HepG2 (cell line): Measurements from ENCODE around the gene TMOD2. TPM values are rescaled to one million over a fixed set of nuclear protein-coding genes. Genes with fewer than 3 reads are reported as not detected.
A peak's percentile ranks its signal among the peaks of the same experiment; 100 is the strongest.

Source experiments
- CTCF ChIP-seq: sonication (generic); formaldehyde crosslinking; IDR thresholded peaks from 2 replicates; pipeline ENCODE4 v1.5.0; 2020; ENCODE audit warnings: mild to moderate bottlenecking, missing genetic modification reagents, moderate library complexity
- ETS1 ChIP-seq: sonication (generic); formaldehyde crosslinking; IDR thresholded peaks from 2 replicates; pipeline ENCODE4 v1.4.0; 2020; ENCODE audit warnings: missing genetic modification reagents
- EZH2 ChIP-seq: conservative IDR thresholded peaks from 2 replicates; pipeline ENCODE4 v1.6.1; 2012; ENCODE audit warnings: mild to moderate bottlenecking, low read depth, low read length, moderate library complexity
- HES4 ChIP-seq: sonication (generic); formaldehyde crosslinking; IDR thresholded peaks from 2 replicates; pipeline ENCODE4 v1.9.0; 2021; ENCODE audit warnings: mild to moderate bottlenecking, missing genetic modification reagents, borderline replicate concordance
- IKZF4 ChIP-seq: sonication (generic); formaldehyde crosslinking; IDR thresholded peaks from 2 replicates; pipeline ENCODE4 v1.5.1; 2020; ENCODE audit warnings: borderline replicate concordance, mild to moderate bottlenecking, low read depth, missing genetic modification reagents; ENCODE audit errors: not compliant biosample characterization
- JARID2 ChIP-seq: sonication (generic); formaldehyde crosslinking; IDR thresholded peaks from 2 replicates; pipeline ENCODE4 v1.8.1; 2023; ENCODE audit warnings: missing genetic modification reagents, inconsistent platforms; ENCODE audit not compliant: insufficient replicate concordance
- STAG1 ChIP-seq: sonication (generic); formaldehyde crosslinking; IDR thresholded peaks from 2 replicates; pipeline ENCODE4 v1.4.0; 2020; ENCODE audit warnings: missing genetic modification reagents
- TEAD3 ChIP-seq: optimal IDR thresholded peaks from 2 replicates; pipeline ENCODE3; 2016; ENCODE audit warnings: borderline replicate concordance
- ZKSCAN5 ChIP-seq: sonication (generic); formaldehyde crosslinking; IDR thresholded peaks from 2 replicates; pipeline ENCODE4 v1.5.1; 2020; ENCODE audit warnings: mild to moderate bottlenecking, missing genetic modification reagents
- ZNF414 ChIP-seq: sonication (generic); formaldehyde crosslinking; IDR thresholded peaks from 2 replicates; pipeline ENCODE4 v1.5.0; 2020; ENCODE audit warnings: missing genetic modification reagents
- ZNF672 ChIP-seq: sonication (generic); formaldehyde crosslinking; IDR thresholded peaks from 2 replicates; pipeline ENCODE4 v1.8.1; 2022; ENCODE audit warnings: missing genetic modification reagents
- polyA plus RNA-seq, 8 experiments: library from polyadenylated mRNA; depleted of rRNA in 3 of 8; stranded (reverse) in 7 of 8; unstranded in 1 of 8; fragments of >200 nt; fragmentation: Illumina TruSeq in 4 of 8; extraction: Trizol in 4 of 8; gene quantifications; 2 replicates each; pipeline versions ENCODE4 v1.2.1 to v1.2.3, GENCODE V29; 2011 to 2016; ENCODE audit warnings: low read depth in 4 of 8, missing spikeins in 1 of 8, mixed read lengths in 1 of 8; ENCODE audit not compliant: insufficient read depth in 1 of 8
- total RNA-seq, 5 experiments: library from RNA; depleted of rRNA; stranded (reverse); fragments of >200 nt; fragmentation: Illumina TruSeq; extraction: Trizol; gene quantifications; 2 replicates each; pipeline ENCODE4 v1.2.3, GENCODE V29; 2016; ENCODE audit warnings: low read depth in 1 of 5
- TF ChIP-seq, protein P1 (sequence below): sonication (generic); formaldehyde crosslinking; IDR thresholded peaks from 2 replicates; pipeline ENCODE4 v1.4.0; 2020; ENCODE audit warnings: missing genetic modification reagents, borderline replicate concordance
- TF ChIP-seq, protein P2 (sequence below): sonication (generic); formaldehyde crosslinking; IDR thresholded peaks from 2 replicates; pipeline ENCODE4 v1.5.1; 2020; ENCODE audit warnings: mild to moderate bottlenecking, missing genetic modification reagents

TMOD2 gene
- total and polyA plus RNA-seq, 2 of the 13 experiments (the other 11 are each of a cell fraction or from before 2014, with no cell fraction given): 0.01 to 0.02 TPM

GRCh38 chr15:51782357-51782896, 31.0 kb downstream of the TMOD2 start (continued):
- TF ChIP-seq, protein P1, sequence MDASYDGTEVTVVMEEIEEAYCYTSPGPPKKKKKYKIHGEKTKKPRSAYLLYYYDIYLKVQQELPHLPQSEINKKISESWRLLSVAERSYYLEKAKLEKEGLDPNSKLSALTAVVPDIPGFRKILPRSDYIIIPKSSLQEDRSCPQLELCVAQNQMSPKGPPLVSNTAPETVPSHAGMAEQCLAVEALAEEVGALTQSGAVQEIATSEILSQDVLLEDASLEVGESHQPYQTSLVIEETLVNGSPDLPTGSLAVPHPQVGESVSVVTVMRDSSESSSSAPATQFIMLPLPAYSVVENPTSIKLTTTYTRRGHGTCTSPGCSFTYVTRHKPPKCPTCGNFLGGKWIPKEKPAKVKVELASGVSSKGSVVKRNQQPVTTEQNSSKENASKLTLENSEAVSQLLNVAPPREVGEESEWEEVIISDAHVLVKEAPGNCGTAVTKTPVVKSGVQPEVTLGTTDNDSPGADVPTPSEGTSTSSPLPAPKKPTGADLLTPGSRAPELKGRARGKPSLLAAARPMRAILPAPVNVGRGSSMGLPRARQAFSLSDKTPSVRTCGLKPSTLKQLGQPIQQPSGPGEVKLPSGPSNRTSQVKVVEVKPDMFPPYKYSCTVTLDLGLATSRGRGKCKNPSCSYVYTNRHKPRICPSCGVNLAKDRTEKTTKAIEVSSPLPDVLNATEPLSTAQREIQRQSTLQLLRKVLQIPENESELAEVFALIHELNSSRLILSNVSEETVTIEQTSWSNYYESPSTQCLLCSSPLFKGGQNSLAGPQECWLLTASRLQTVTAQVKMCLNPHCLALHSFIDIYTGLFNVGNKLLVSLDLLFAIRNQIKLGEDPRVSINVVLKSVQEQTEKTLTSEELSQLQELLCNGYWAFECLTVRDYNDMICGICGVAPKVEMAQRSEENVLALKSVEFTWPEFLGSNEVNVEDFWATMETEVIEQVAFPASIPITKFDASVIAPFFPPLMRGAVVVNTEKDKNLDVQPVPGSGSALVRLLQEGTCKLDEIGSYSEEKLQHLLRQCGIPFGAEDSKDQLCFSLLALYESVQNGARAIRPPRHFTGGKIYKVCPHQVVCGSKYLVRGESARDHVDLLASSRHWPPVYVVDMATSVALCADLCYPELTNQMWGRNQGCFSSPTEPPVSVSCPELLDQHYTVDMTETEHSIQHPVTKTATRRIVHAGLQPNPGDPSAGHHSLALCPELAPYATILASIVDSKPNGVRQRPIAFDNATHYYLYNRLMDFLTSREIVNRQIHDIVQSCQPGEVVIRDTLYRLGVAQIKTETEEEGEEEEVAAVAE: no peak
- TF ChIP-seq HES4 (no peak), TEAD3 (CRISPR knock-in tag) (no peak), IKZF4 (CRISPR knock-in tag) (no peak), EZH2 (no peak), ZNF414 (CRISPR knock-in tag) (no peak), STAG1 (CRISPR knock-in tag) (peak; percentile 71), ZKSCAN5 (no peak), CTCF (CRISPR knock-in tag) (peak; percentile 76), ZNF672 (CRISPR knock-in tag) (no peak), JARID2 (no peak), ETS1 (CRISPR knock-in tag) (no peak)
- TF ChIP-seq, protein P2, sequence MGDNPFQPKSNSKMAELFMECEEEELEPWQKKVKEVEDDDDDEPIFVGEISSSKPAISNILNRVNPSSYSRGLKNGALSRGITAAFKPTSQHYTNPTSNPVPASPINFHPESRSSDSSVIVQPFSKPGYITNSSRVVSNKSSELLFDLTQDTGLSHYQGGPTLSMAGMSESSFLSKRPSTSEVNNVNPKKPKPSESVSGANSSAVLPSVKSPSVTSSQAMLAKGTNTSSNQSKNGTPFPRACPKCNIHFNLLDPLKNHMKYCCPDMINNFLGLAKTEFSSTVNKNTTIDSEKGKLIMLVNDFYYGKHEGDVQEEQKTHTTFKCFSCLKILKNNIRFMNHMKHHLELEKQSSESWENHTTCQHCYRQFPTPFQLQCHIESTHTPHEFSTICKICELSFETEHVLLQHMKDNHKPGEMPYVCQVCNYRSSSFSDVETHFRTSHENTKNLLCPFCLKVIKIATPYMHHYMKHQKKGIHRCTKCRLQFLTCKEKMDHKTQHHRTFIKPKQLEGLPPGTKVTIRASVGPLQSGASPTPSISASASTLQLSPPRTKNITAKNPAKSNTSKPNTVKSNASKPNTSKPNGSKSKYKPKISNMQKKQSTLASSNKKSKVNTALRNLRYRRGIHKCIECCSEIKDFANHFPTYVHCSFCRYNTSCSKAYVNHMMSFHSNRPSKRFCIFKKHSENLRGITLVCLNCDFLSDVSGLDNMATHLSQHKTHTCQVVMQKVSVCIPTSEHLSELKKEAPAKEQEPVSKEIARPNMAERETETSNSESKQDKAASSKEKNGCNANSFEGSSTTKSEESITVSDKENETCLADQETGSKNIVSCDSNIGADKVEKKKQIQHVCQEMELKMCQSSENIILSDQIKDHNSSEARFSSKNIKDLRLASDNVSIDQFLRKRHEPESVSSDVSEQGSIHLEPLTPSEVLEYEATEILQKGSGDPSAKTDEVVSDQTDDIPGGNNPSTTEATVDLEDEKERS (CRISPR knock-in tag): 0 out of 2 replicates have a peak, but pooled peaks have one; percentile 24
- TF ChIP-seq, all 625 proteins: peak for 3
